COLO829 (cell line): ENCODE data around the gene AASDH.

Experiments
- DNase-seq: peaks from one replicate; pipeline ENCODE4 v3.0.0; 2012; ENCODE audit warnings: low spot score

Gene AASDH

DNA sequence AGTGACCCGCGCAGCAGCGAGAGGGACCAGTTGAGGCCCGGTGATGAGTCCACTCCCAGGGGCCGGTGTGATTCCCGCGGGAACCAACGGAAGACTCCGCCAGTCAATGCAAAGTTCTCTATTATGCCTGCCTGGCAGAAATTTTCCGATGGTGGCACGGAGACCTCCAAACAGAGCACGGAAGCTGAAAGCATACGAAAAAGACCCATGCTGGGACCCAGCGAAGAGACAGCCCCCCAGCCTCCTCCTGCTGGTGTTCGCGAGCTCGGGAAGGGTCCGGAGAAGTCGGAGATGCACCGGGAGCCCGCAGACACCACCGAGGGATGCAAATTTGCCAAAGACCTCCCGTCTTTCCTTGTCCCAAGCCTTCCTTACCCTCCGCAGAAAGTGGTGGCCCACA, 71.7 kb downstream of the AASDH start:
- DNase-seq, result no peak

DNA sequence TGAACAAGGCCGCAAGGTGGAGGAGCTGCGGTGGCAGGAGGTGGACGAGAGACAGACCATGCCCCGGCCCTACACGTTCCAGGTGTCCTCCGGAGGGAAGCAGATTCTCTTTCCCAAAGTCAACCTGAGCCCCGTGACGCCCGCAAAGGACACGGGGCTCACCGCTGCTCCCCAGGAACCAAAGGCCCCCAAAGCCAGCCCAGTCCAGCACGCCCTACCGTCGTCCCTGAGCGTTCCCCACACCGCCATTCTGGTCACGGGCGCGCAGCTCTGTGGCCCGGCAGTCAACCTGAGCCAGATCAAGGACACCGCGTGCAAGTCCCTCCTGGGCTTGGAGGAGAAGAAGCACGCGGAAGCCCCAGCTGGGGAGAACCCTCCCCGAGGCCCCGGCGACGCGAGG, 72.2 kb downstream of the AASDH start:
- no peak for DNase-seq

DNA sequence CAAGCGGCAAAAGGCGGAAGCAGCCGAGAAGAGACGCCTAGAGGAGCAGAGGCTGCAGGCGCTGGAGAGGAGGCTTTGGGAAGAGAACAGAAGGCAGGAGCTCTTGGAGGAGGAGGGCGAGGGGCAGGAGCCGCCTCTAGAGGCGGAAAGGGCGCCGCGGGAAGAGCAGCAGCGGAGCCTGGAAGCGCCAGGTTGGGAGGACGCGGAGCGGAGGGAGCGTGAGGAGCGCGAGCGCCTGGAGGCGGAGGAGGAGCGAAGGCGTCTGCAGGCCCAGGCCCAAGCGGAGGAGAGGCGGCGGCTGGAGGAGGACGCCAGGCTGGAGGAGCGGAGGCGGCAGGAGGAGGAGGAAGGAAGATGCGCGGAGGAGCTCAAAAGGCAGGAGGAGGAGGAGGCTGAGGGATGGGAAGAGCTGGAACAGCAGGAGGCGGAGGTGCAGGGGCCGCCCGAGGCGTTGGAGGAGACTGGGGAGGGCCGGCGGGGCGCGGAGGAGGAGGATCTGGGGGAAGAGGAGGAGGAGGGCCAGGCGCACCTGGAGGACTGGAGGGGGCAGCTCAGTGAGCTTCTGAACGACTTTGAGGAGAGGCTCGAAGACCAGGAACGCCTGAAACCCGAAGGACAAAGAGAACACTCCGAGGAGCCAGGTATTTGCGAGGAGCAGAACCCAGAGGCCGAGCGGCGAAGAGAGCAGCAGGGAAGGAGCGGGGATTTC, 72.9 kb downstream of the AASDH start:
- DNase-seq, result no peak

DNA sequence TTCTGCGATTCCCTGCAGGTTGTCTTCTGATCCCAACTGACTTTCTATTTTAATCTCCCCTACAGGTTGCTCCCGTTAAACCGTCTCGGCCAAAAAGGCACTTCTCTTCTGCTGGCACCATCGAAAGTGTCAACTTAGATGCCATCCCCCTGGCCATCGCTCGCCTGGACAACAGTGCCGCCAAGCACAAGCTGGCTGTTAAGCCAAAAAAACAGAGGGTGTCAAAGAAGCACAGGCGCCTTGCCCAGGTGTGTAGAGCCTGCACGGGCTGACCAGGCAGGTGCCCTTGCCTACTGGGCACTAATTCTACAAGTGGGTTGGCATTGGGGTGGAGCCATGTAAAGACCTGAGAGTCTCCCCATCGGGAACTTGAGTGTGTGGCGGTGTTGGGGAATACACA, 74.2 kb downstream of the AASDH start:
- no peak for DNase-seq

DNA sequence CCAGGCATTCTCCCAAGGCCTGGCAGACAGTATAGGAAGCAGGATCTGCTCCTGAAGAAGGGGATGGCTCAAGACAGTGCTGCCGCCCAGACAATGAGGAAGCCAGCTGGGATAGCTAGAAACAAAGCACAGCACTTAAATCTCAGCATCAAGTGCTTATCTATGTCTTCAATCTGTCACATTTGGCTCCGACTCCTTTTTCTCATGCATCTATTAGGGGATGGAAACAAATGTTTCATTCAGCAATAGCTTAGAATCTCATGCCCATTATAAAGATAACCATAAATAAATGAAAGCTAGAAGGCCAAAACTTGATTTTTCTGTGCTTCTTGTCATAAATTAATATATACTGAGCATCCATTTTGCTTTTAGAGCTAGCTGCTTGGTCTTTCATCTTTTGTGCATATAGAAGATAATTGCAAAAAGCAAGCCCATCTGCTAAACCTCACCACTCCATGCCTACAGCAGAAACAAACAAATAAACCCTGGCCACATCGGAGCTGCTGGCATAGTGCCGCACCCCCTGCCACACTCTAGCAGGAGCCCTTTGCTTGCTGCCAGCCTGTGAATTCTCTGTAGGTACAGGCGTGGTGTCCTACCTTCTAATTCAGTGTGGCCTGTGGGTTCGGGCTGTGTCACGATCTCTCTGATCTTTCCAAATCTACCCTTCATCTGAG, 75.9 kb downstream of the AASDH start:
- peak; percentile 73 for DNase-seq

DNA sequence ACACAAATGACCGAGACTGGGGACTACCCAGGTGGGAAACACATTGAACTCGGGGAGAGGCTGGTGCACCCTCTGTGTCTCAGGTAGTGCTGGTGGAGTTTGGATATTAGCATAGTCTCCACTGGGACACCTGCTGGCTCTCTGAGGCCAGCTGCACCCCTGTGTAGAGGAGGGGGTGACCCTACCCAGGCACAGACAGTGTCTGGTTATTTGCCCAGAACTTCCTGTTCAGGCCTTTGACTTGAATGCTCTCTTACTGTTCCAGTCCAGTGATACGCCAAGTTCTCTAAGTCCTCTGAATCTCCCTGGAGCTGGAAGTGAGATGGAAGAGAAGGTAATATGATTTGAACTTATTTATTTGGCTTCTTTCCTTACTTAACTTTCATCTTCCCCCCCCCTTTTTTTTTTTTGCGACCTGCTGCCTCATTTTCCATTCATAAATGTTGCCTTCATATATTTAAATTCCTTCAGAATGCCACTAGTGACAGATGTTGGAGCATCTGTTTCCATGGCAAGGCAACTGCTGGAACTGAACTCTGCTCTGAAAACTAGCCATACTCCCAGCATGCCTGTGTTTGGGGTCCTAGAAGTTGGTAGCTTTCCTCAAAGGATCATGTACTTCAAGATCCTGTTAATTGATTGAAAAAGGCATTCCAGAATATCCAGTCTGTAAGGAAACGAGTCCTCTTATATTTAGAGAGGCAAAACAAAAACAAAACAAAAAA, 76.7 kb downstream of the AASDH start:
- DNase-seq, result no peak

DNA sequence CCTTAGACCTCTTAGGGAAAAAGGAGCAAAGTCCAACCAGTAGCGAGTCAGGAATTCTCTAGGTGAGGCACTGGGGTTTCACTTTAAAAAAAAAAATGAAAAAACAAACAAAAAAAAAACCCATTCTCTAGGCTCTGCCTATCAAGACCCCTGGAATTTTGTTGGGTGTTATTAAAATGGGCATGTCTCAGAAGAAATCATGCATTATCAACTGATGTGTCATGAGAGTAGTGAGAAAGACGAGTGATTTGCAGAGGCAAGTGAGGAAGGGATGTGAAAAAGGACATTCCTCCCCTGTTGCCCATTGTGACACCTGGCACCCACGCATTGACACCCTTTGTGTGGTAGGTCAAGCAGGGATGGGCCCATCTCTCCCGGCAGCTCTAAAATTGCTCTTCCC, 78.9 kb downstream of the AASDH start:
- no peak for DNase-seq

DNA sequence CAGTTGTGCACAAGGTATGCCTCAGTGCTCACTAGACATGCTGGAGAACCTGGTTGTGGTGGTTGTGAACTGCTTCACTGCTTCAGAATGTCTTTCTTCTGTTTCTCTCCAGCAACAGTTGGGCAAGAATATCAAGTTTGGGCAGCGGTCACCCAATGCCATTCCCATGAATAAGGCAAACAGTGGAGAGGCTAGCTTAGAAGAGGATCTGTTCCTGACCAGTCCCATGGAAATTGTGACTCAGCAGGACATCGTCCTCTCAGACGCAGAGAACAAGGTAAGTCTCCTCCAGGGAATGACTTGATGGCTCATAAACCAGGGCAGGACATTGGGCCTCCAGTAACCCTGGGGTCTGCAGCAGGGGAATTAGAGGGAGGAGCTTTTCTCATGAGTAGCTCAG, 79.9 kb downstream of the AASDH start:
- no peak for DNase-seq

DNA sequence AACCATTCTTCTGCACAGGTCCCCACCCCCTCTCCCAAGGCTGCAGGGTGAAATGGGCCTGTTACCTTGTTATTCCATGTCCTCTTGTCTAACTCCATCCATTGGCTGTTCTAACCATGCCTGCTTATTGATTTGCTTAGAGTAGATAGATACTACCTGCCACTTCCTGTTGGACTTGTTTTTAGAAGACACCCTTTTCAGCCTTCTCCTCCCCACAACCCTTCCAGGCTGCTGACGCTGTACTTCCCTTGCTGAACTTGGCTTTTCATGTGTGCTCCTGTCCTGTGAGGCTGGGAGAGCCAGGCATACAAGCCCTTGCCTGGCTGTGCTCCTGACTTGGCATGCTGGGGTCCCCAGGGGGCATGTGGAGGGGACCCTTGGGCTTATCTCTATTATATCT, 81.9 kb downstream of the AASDH start:
- DNase-seq, result no peak

DNA sequence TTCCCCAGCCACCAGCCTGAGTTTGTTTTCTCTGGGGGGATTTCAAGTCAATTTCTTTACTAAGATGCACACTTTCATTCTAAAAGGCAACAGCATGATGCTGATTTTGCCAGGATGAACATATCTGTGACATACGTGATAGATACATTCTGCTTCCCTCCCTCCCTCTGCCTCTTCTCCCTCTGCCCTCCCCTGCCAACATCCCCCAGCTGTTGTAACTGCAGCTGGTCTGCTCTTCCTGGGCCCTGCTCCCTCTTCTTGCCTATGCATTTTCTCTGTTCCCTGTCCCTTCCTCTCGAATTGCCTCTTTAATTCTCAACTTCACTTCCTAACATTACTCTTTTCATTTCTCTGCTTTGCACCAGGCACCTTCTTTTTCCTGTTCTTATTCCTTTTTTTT, 83.4 kb downstream of the AASDH start:
- DNase-seq, result no peak

DNA sequence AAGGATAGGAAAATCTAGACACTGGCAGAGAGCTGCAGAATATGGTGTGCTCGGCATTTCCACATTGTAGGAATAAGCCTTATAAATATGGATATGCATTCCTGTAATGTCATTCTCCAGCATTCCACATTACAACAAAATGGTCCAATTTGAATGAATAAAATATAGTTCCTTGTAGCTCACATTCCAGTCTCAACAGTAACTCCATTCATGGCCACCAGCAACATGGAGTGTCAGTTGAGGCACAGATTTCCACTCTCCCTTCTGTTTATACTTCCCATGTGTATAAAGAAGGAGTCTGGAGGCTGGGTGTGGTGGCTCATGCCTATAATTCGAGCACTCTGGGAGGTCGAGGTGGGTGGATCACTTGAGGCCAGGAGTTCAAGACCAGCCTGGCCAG, 84.5 kb downstream of the AASDH start:
- DNase-seq, result peak; percentile 61

DNA sequence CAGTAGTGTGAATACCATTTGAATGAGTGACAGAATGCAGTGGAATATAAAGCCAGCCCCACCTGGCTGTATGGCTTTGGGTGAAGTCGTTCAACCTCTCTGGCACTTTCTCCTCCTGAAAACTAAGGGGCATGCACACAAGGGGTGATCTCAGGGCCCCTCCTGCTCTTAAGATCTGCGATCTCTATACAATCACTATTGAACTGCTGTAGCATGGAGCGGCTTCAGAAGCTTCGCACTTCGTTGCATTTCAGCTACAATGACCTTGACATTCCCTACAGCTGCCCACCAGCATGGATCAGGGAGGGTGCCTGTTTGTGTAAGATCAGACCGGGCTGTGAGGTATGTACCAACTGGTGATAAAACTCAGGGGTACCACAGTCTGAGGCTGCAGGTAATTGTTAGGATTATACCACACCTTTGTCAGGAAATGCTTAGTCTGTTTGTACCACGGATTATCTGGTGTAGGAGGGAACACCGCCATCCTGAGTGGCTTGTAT, 85.2 kb downstream of the AASDH start:
- no peak for DNase-seq

DNA sequence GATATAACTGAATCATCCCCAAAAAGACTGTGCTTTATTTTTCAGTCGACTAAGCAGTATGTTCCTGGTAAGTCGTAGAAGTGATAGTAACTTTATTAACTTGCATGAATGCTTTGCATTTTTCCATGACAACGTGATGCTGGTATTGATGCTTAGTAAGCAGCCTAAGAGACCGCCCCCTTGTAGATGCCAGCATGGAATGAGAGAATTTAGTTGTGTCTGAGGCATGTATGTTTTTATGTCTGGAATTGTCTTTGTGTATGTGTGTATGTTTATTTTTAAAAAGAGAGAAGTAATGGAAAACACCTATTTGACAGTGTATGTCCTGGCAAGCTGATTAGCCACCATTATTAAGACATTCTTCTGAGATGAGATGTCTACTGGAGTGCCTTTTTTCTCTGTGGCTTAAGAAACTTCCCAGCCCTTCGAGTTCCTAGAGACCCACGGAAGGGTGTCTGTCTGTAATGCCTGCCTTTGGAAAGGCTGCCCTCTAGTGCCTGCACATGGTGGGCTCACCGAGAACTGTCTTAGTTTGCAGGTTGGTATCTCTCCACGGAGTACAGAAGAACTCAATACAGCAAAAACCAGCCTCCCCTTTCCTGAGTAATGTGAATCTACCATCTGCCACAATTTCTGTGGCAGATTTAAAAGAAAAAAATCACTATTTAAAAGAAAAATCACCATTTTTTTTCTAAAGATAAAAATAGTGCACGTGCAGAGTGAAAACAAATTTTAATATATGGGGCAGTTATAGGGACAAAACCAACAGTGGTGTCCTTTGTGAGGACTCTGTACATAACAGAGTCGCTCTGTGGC, 85.9 kb downstream of the AASDH start:
- peak; percentile 68 for DNase-seq

DNA sequence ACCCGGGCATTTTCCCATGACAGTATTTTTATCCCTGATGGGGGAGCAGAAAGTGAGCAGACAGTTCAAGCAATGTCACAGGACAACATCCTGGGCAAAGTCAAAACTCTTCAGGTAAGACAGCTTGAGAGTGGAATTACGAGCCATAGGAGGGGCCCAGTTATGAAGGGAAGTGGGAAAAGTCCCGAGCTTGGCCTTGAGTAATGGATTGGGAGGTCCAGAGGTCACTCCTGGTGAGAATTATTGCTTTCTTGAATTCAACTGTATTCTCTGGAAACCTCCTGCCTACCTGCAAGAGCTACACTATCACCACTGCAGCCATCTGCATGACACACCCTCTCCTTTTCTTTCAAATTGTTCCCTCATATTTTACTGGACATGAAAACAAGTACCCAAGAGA, 89.1 kb downstream of the AASDH start:
- no peak for DNase-seq

DNA sequence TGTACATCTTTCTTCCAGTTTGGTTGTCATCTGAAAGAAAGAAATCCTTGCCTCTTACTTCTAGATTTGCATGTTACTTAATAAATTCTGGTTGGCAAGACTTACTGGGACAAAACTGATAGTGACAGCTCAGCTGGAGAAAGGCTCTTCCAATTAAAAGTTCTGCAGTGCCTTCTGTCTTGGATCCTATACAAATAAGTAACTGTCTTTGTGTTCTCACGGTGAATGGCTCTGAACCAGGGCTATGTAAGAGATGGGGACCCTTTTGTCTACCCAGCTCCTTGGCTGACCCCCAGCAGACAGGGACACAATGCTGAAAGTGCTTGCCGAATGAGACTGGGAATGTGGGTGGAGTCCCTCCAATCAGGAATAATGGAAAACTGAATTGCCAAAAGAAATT, 89.5 kb downstream of the AASDH start:
- DNase-seq, result no peak

DNA sequence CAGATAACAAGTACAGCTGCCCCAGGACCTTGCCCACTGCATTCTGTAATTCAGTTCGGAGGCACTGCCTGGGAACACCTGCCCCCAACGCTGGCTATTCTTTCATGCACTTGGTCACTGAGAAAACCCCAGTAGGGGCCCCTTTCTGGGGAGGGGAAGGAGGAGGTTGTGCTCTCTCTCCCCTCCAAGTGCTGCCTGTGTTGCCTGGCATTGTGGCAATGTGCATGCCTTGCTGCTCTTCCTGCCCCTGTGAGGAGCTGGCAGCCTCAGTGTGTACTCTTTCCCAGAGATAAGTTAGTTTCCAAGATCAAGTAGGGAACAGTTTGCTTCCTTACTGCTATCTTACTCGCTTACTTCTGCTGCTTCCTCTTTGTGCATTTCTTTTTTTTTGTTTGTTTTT, 90.8 kb downstream of the AASDH start:
- no peak for DNase-seq

DNA sequence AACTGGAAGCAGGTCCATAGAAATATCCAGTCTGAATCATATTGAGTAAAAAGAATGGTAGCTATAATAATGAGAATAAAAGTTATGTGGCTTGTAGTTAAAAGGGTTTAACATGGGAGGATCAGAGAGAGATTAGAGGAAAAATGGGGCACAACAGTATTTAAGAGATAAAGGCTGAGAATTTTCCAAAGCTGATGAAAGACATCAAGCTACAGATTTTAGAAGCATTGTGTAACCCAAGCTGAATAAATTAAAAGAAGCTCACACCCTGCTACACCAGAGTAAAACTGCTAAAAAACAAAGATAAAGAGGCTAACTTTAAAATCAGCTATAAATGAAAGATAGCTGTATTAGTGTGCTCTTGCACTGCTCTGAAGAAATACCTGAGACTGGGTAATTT, 94.2 kb downstream of the AASDH start:
- no peak for DNase-seq

DNA sequence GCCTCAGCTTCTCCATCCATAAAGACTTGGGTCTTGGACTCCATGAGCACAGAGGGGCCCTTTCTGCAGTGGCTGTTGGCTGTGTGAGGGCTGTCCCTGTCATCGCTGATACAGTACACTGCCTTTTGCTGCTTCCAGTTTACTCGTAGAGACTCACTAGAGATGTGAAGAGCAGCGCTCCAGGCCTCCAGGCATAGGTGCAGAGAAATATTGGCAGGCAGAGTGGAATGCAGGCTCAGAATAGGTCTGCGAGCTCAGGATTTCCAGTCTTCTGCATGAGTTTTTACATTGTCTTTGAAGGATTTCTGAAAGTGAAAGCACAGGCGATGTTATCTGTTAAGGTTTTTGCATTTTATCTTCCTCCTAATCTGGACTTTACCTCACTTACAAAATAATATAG, 97.4 kb downstream of the AASDH start:
- no peak for DNase-seq

DNA sequence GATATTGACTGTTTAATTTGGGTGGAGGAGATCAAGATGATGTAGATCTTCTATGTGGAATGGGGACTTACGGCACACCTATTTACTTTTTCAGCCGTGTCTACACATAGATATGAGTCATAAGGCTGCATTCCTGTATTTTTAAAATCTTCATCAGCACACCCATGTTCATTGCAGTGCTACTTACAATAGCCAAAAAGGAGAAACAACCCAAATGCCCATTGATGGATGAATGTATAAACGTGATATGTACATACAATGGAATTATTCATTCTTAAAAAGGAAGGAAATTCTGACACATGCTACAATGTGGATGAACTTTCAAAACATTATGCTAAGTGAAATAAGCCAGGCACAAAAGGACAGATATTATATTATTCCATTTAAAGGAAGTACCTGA, 98.6 kb downstream of the AASDH start:
- DNase-seq, result no peak
